ENCODE data around the gene XYLT1. TPM values are rescaled to one million over a fixed set of nuclear protein-coding genes. Genes with fewer than 3 reads are reported as not detected.

XYLT1 gene
- total and polyA plus RNA-seq, 2 of the 13 experiments (the other 11 are each of a cell fraction or from before 2014, with no cell fraction given): not detected

GRCh38 chr16:17125671-17126070 is 345.1 kb downstream of the XYLT1 start:
- intact Hi-C loops (cut with micrococcal nuclease; ENCODE audit: unreplicated experiment): no loop called here
- Histone ChIP-seq H3K4me2 (ENCODE audit: low read depth, low read length) (no peak overlapping the region), H3K9me3 (ENCODE audit: low read length) (no peaks in the 10 kb centered on the region), H3K4me3 (replicated peaks in 1 of 3; ENCODE audit: insufficient read depth in 1 of 3, low read depth in 2 of 3, low read length in 3 of 3) (no peak overlapping the region), H3K4me1 (ENCODE audit: insufficient read depth, low read length) (no peaks in the 10 kb centered on the region), H3K79me2 (ENCODE audit: insufficient read depth, low read length) (no peaks in the 10 kb centered on the region), H3K9ac (ENCODE audit: insufficient read depth, low read depth, low read length) (no peak overlapping the region), H3K36me3 (replicated peaks in 1 of 2; ENCODE audit: control insufficient read depth in 1 of 2, insufficient read depth in 2 of 2, low read length in 2 of 2) (no peaks in the 10 kb centered on the region), H3K27me3 (ENCODE audit: control insufficient read depth in 1 of 2, insufficient read depth in 2 of 2, low read length in 2 of 2) (peaks cover 0 to 6% of the 10 kb centered on the region in 2 experiments; a peak in 1 of 5 replicates), H2AFZ (ENCODE audit: low read length) (no peak overlapping the region), H3K27ac (ENCODE audit: extremely low read length, insufficient read depth, low read length) (no peak overlapping the region), H4K20me1 (ENCODE audit: insufficient read depth, low read length) (no peaks in the 10 kb centered on the region)
- no peak for TF ChIP-seq ZNF660 (CRISPR knock-in tag; IDR thresholded peaks at IDR 0.05; ENCODE audit: borderline replicate concordance, low read depth)
- TF ChIP-seq, protein P1, sequence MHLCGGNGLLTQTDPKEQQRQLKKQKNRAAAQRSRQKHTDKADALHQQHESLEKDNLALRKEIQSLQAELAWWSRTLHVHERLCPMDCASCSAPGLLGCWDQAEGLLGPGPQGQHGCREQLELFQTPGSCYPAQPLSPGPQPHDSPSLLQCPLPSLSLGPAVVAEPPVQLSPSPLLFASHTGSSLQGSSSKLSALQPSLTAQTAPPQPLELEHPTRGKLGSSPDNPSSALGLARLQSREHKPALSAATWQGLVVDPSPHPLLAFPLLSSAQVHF (CRISPR knock-in tag; IDR thresholded peaks at IDR 0.05): no peak
- no peak for TF ChIP-seq ZNF430 (CRISPR knock-in tag; IDR thresholded peaks at IDR 0.05)
- TF ChIP-seq UBTF (CRISPR knock-in tag; IDR thresholded peaks at IDR 0.05): no peak
- CTCF ChIA-PET (ENCODE audit: low intra/inter-chr PET ratio, low total read pairs): no interaction called here
- no TSS peak for BruUV-seq (replicated peaks)
- DNase-seq (ENCODE audit: low spot score) (no peak), ATAC-seq (no peak), FAIRE-seq (no peak)
- in situ Hi-C loops (cut with HindIII; ENCODE audit: extremely low pct_ligation_motif_present, low pct_unique_long_range_greater_than_20kb): no loop called here
- POLR2A ChIA-PET: no interaction called here

DNA sequence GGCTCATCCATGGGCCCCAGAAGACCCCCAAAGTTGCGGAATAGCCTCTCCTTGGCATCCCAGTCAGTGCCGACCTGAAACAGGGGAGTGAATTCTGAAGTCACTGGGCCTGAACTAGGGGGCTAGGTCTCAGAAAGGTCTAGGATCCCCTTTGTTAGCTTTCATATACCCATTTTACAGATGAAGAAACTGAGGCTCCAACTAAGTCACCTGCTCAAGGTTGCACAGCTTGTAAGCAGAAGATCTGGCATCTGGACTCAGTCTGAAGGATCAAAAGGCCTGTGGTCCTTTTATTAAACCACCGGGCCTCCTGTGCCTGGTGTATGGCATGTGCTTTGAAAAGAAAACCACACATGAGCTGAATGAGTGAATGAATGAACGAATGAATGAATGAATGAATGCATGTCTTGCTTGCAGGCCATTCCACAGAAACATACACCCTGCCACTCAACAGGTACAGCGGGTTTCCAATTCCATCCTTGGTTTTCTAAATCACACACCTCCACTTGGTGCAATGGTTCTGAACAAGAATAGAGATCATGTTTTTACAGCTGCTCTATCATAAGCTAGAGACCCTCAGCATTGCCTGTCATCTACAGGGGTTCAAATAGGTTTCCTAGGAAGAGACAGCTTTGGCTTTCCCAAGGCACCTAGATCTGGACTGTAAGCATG is 352.7 kb downstream of the XYLT1 start:
- ATAC-seq: no peak

More for the DNA sequence above, 352.7 kb downstream of the XYLT1 start:
- TF ChIP-seq, protein P2, sequence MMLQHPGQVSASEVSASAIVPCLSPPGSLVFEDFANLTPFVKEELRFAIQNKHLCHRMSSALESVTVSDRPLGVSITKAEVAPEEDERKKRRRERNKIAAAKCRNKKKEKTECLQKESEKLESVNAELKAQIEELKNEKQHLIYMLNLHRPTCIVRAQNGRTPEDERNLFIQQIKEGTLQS (CRISPR knock-in tag; IDR thresholded peaks at IDR 0.05): no peak
- TF ChIP-seq, protein P3, sequence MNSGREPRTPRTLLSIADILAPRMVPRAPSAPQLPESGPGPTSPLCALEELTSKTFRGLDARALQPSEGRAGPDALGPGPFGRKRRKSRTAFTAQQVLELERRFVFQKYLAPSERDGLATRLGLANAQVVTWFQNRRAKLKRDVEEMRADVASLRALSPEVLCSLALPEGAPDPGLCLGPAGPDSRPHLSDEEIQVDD (CRISPR knock-in tag; IDR thresholded peaks at IDR 0.05; ENCODE audit: borderline replicate concordance): no peak
- Histone ChIP-seq H3K27me3 (ENCODE audit: control insufficient read depth in 1 of 2, insufficient read depth in 2 of 2, low read length in 2 of 2) (peaks cover 0 to 11% of the 10 kb centered on the region in 2 experiments; a peak in 1 of 5 replicates), H3K4me3 (replicated peaks in 1 of 3; ENCODE audit: insufficient read depth in 1 of 3, low read depth in 2 of 3, low read length in 3 of 3) (no peak overlapping the region), H2AFZ (ENCODE audit: low read length) (no peak overlapping the region), H4K20me1 (ENCODE audit: insufficient read depth, low read length) (no peaks in the 10 kb centered on the region), H3K4me2 (ENCODE audit: low read depth, low read length) (no peak overlapping the region), H3K79me2 (ENCODE audit: insufficient read depth, low read length) (no peaks in the 10 kb centered on the region), H3K9ac (ENCODE audit: insufficient read depth, low read depth, low read length) (no peak overlapping the region), H3K4me1 (ENCODE audit: insufficient read depth, low read length) (no peaks in the 10 kb centered on the region), H3K9me3 (ENCODE audit: low read length) (no peaks in the 10 kb centered on the region), H3K36me3 (replicated peaks in 1 of 2; ENCODE audit: control insufficient read depth in 1 of 2, insufficient read depth in 2 of 2, low read length in 2 of 2) (no peaks in the 10 kb centered on the region), H3K27ac (ENCODE audit: extremely low read length, insufficient read depth, low read length) (no peak overlapping the region)
- FAIRE-seq (no peak), DNase-seq (ENCODE audit: low spot score) (no peak)
- intact Hi-C loops (cut with micrococcal nuclease; ENCODE audit: unreplicated experiment) (no loop called here), in situ Hi-C loops (cut with HindIII; ENCODE audit: extremely low pct_ligation_motif_present, low pct_unique_long_range_greater_than_20kb) (no loop called here)
- ChIA-PET CTCF (ENCODE audit: low intra/inter-chr PET ratio, low total read pairs) (no interaction called here), POLR2A (no interaction called here)
- BruUV-seq (replicated peaks): no TSS peak
- 12% methylated on average over 5 of the region's 5 CpGs for WGBS (ENCODE audit: low lambda C conversion rate)

Measured in HepG2 (cell line).